HG02938 (cell line): Measurements from ENCODE around the gene DAB1.

Source experiments
- ATAC-seq: cut with Tn5 transposase; IDR thresholded peaks from one replicate; pipeline ENCODE4 v1.9.1; 2021; ENCODE audit warnings: mild to moderate bottlenecking, moderate library complexity; ENCODE audit not compliant: unreplicated experiment

Gene DAB1

DNA sequence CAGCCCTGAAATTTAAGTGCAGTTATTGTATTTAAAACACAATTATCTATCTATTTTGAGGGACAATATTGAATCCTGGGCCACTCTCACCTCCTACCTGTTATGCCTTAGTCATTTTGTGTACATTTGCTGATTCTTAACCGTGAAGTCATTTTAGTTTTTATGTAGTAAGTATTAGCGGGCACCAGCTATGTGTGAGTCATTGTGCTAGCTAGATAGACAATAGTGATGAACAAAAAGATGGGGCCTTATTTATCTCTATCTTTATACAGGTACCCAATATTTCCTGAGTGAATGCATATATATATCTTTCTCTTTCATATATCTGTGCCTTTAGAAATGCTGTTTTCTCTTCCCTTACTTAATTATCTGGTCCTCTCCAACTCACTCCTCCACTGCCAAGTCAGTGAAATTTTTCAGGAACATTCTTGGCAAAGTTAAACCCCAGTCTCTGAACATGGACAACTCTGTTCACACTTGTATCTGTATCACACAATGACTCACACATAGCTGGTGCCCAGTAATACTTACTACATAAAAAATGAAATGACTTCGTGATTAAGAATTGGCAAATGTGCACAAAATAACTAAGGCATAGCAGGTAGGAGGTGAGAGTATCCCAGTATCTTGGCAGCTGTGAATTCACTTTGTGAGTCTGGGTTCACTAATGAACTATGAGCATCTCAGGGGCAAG, 292.0 kb downstream of the DAB1 start:
- no peak for ATAC-seq

DNA sequence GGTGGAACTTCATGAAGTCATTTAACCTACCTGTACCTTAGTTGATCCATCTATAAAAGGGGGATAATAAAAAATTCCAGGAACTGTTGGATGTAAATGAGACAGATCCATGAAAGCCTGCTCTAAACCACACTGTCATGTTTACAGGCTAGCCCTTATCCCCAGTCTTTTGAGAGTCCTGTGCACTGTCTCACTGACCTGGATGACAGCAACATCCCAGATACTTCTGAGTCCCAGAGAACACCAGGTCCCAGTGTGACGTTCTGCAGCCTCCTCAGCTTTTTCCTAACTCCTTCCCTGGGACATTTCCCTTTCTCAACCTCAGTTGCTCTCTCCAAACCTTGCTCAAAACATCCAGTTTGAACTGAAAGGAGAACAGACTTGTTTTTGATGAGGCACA, 292.6 kb downstream of the DAB1 start:
- ATAC-seq: no peak

DNA sequence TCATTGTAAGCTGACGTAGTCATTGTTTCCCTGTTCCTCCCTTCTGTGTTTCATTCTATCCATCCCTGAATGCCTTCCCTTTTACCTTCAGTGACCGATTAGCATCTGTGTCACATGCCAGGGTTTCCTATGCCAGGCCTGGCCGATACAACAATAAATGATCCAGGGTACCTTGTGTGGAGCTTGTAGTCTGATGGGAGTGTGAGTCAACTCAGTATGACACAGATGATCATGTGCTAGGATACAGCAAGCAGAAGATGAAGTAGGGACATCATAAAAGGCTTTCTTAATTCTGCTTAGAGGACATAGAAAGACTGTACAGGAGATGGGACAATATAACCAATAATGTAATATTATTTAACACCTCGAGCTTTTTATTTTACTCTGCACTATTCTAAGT, 294.0 kb downstream of the DAB1 start:
- ATAC-seq: no peak

DNA sequence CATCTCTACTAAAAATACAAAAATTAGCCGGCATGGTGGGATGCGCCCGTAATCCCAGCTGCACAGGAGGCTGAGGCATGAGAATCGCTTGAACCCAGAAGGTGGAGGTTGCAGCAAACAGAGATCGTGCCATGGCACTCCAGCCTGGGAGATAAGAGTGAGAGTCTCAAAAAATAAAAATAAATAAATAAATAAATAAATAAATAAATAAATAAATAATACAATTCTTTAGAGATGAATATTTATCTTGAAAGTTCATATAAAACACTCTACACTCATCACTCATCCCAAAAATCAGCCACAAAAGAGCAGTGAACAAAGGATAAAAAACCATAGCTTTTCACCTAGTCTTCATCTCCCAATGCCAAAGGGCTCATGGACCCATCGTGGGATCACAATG, 295.9 kb downstream of the DAB1 start:
- no peak for ATAC-seq

DNA sequence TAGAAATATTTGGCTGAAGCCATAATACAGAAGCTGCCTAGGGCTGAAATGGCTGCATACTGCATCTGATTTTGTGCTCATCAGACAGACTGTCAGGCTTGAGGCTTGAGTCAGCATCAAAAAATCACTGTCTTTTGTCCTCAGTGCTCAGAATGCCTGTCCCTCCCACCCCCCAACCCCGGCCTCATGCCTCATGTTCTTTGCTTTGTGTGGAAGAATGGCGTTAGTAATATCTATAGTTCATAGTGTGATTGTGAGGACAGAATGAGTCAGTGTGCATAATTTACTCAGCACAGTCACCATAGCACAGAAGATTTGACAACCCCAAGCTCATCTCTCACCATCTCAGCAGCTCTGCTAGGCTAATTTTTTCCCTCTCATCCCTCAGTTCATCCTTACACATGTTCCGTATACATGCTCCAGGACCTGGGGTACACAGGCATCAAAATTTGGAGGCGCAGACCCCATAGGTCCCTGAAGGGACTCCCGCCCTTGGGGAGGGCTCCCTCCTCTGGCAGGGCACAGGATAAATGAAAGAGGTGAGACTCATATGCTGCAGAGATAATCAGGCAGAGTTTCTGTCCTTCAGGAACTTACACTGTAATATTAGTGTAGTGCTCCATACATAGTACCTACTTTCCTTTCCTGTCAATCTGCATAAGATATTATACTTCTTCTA, 299.0 kb downstream of the DAB1 start:
- ATAC-seq: no peak

DNA sequence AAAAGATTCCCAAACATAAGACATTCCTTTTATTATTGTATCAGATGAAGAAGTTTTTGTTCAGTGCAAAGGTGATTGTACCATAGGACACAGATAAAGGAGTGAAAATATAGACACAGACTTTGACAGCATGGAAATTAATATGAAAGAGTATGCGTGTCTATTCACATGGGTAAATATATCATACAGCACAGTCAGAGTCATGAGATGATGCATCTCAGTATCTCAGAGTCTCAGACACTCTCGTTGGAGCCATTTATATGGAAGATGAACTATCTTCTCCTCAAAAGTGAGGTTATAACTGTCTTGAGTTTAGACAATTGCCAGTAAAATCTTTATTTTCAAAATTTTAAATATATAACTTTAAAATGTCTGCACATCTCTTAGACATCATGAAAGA, 299.7 kb downstream of the DAB1 start:
- no peak for ATAC-seq

DNA sequence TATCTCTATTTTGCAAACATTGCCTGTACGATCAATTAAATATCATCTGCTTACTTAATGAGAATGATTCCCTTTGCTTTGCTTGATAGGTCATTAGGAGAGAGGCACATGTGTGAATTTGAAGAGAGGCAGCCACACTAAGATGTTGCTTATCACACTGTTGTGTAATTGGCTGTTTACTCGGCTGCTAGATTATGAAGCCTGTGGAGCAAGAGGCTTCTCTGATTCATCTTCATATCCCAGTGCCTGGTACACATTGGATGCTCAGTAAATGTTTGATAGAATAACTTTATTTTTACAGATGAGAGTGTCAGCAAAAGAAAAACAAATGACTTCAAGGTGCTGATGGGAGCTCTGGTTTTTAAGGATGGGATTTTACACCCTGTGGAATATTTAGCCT, 301.8 kb downstream of the DAB1 start:
- no peak for ATAC-seq

DNA sequence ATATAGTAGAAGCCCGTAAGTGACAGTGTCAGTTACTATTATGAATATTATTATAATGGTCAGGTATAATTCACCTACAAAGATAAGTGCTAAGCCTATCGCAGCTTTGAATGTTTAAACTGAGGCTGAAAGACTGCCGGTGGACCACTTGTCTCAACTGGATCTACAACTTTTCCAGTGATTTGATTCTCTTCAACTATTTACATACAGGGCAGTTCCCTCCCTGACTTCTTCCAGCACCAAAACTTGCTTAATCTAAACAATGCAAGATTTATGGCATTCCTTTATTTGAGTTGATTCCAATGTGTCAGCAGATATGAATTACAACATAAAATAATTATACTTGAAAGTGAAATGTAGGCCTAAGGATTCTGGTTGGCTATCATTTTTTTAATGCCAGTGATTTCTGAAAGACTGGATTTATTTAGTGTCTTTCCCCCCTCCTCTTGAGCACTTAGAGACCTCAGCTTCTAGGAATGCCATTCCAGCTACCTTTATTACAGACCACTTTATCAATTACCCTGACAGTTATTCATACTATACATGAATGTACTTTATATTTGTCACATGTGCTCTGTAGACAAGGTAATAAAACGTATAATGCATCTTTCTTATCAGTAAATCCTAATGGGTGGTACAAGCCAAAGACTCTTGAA, 304.8 kb downstream of the DAB1 start:
- ATAC-seq: no peak

DNA sequence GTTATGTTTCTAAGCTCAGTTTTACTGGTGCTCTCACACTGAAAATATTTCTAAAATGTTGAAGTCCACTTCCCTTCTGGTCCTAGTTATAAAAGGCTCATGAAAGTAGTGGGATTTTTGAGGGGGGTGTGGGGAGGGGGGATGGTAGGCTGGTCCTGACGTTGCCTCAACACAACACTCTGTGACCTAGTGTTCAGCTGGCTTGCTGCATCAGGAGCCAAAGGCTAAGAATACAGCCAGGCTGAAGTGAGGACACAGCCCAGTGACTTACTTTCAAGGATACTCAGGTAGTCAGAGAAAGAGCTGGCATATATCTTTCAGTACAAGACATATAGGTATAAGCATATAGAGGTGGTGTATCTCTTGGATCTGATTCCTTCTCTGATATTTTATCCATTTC, 306.1 kb downstream of the DAB1 start:
- no peak for ATAC-seq

DNA sequence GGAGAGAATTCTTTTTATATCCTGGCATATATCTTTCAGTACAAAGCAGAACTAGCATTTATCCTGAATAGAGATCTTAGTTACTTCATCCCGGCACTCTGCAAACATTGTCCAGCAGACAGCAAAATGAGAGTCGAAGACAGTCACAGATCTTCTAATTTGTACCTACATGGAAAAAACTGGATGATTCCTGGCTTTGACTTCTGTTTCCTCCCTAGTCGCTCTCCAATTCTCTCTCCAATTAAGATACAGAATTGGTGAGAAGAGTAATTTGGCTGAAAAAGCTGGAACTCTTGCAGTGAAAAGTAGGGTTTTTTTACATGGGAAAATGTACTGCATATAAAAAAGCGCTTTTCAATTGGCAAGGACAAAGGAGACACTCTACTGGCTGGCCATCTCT, 307.0 kb downstream of the DAB1 start:
- no peak for ATAC-seq

DNA sequence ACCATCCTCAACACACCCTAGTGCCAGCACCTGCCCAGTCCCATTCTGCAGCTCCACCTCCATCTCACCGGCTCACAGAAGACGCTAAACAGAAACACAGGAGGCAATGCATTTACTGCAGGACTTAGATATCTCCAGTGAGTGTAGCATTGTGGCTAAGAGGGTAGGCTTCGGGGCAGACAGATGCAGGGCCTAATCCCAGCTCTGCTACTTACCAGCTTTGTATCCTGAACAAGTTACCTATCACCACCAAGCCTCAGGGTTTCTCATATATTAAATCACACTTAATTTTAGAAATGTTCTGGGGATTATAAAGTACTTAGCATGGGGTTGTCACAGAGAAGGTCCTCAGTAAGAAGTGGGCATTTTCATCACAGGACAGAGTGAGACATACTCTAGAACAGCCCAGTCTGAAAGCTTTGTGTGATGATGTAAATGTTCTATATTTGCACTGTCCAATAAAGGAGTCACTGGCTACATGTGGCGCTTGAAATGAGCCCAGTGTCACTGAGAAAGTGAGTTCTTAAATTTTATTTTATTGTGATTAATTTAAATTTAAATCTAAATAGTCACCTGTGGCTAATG, 308.7 kb downstream of the DAB1 start:
- ATAC-seq: no peak

DNA sequence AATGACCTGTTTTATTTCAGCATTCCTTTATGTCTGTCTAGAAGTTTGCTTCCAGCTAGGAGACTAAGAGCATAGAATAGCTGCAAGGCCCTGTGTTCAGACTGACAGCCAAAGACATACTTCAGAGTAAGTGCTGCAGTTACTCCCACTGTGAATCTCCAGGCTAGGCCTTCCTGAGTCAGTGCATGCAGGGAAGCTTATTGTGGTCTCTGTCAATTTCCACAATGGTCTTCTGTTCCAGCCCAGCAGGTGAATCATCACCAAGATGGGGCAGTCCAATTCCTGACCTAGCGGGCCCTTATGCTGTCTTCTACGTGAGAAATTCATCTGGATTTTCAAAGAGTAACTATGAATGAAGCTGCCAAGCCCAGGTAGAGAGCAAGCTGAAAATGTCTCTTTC, 311.7 kb downstream of the DAB1 start:
- no peak for ATAC-seq

DNA sequence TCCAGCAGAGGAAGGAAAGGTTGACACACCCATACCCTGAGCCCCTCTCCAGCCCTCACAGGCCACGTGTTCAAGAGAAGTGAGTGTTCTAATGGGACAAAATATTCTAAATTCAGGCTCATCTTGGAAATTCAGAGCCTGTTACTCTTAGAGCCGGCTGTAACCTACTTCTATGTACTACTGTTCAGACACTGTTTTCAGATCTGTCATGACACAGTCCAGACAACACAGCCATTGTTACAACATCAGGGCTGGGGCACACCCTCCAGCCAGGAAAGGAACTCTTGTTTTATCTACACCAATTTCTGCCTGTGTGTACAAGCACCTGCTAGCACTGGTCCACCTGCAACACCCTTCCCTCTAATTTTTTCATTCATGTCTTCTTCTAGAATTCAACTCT, 312.7 kb downstream of the DAB1 start:
- ATAC-seq: no peak

DNA sequence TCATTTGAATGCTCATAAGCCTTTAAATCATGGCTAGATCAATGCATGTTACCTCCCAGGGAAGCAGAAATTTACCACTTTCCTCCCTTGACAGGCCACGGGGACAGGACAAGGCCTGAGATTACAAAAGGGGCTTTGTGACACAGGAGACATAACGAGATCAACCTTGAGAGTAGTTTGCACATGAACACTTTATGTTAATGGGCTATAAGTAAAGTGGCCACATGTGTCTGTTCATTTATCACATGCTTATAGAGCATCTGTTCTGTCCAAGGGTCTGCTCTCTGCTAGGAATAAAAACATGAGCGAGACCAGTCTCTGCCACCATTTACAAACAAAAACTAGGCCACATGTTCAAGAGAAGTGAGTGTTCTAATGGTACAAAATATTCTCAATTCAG, 314.0 kb downstream of the DAB1 start:
- ATAC-seq: no peak

DNA sequence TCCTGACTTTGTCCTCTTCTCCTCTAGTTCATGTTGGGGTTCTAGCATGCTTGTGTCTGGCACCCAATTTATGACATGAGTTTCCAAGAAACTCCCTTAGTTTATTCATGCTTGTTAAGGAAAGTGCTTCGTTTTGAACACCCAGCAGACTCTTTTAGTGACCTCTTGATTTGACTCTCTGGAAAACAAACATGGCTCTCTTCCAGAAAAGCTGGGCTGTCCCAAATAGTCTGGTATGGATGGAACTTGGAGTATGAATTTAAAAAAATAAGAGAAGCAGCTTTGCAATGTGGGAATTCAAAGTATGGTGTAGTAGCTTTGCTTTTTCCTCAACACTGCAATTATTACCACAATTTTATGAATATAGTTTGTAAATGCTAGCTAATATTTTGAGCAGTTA, 314.6 kb downstream of the DAB1 start:
- ATAC-seq: no peak

DNA sequence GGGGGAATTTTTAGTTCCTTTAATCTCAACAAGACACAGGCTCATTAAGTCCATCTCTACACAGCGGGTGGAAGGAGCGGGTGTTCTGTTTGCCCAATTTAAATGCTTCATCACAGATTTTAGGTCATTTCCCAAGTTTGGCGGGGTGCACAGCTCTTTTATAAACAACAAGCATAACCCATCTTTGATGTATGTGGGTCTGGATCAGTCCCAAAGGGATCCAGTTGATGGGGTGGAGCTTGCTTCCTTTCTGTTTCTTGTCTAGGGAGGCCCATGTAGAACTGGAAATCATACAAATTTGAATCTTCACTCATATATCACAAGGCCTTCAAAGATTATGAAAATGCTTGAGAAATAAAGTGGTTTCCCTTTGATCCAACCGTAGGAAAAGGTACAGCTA, 317.6 kb downstream of the DAB1 start:
- ATAC-seq: no peak

DNA sequence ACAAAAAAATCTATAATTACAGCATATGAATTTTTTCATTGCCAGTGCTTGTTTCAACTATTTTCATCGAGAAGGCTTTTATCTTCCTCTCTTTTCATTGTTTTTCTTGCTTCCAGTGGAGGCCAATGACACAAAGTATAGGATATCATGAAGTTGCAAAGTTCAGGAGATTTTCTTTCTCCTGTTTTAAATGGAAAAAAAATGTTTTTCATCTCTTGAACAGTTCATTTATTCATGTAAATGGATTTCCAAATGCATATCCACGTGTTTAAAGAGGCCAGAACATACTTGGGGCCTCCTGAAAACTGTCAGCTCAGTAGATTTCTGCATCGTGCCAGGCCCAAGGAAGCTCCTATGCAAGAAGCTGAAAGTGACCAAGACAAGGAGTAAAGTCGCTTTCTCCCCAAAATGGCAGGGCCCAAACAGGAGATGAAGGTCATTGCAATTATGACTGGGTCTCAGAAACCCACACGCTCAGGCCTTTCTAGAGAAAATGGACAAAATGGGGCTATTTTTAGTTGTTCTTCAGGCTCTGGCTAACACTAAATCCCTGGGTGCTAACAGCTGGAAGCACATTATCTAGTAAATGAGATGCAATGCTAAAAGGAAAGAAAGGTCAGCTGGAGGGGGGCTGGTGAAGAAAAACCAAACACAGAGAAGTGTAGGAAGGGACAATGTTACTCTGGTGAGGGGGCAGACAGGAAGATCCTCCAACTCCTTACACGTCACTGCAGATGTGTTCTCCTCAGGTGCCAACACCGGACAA, 321.1 kb downstream of the DAB1 start:
- no peak for ATAC-seq

DNA sequence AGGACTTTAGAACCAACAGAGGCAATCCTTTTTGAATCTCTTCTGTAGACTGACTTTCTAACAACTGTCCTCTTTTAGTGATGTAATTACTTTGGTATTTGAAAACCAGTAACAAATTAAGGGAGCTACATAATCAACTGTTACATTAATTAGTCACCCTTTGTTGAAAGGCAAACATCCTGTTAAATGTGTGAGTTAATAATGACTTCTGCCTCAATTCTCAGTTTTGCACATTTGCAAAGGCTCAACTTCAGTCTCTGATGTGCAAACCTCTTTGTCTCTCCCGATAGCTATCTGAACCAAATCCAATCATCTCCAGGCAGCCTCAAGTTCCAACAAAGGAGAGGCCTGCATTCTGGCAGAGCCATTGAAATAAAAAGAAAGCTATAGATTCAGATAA, 322.7 kb downstream of the DAB1 start:
- no peak for ATAC-seq

DNA sequence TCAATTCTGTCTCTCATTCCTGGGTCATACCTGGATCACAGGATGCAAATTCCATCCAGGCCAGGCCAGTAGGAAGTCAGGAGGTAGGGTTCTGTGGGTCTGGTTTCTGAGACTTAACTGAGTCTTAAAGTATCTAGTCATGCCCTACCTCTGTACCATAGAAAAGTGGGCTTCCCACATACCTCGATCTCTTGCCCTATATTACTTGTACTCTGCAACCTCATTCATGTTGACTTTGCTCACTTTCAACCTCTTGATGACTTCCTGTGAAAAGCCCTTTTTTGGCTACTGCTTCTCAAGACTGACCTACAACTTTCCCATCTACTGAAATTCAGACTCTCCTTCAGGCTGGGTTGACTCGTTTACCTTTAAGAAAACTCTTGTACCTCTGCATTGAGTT, 329.1 kb downstream of the DAB1 start:
- no peak for ATAC-seq

DNA sequence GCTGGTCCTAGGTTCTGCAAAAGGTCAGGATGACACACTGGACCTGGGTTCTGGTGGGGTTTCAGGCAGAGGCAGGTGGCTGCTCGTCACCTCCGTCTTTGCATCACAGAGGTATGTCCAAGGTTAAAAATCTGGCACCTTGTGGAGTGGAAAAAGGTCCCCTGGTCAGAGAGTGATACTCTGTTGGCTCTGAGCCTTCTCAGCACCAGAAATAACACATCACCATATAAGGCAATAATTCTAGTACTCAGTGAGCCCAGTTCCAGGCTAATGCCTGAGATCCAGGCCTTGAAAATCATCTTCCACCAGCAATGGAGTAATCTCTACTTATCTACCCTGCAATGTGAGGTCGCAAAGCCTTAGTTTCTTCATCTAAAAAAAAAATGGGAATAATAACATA, 330.7 kb downstream of the DAB1 start:
- no peak for ATAC-seq

DNA sequence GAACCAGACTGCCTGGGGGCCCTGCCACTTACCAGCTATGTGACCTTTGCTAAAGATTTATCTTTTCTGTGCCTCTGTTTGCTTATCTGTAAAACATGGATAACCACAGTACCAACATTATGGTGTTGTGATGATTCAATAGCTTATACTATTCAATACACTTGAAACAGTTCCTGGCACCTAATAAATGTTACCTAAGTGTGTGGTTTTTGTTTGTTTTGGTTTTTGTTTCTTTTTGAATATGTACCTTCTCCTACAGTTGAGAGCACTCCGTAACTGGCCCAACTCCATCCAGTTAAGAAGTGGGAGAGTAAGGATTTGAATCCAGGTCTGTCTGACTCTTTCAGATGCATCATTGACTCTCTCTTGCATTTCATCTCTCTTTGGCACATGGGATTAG, 332.2 kb downstream of the DAB1 start:
- ATAC-seq: no peak
